ENCODE data around the gene IFNGR2. TPM values are rescaled to one million over a fixed set of nuclear protein-coding genes. Genes with fewer than 3 reads are reported as not detected.

The IFNGR2 gene
- polyA plus RNA-seq, 2 of the 4 experiments (the other 2 are of a cell fraction): 24.2 to 47.2 TPM

DNA sequence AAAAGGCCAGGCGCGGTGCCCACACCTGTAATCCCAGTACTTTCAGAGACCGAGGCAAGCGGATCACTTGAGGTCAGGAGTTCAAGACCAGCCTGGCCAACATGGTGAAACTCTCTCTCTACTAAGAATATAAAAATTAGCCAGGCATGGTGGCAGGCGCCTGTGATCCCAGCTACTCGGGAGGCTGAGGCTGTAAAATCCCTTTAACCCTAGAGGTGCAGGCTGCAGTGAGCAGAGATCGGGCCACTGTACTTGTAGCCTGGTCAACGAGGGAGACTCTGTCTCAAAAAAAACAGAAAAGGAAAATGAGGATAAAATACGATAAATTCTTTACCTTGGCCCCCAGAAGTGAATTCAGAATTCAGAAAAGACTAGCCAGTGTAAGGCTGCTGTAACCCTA is 75.0 kb downstream of the IFNGR2 start:
- DNase-seq (ENCODE audit: low read depth in 1 of 2, low spot score in 1 of 2) (no peak), FAIRE-seq (no peak), ATAC-seq (no peak)
- no peak for TF ChIP-seq ELK1 (IDR thresholded peaks at IDR 0.05; ENCODE audit: low read depth, low read length)
- no peak for TF ChIP-seq RAD21 (conservative IDR thresholded peaks at IDR 0.05 in 1 of 2, IDR thresholded peaks at IDR 0.05 in 1 of 2)
- TF ChIP-seq MAZ (IDR thresholded peaks at IDR 0.05; ENCODE audit: borderline replicate concordance, low read depth, low read length): no peak
- no peak for TF ChIP-seq PBX3 (IDR thresholded peaks at IDR 0.05)
- TF ChIP-seq ZC3H11A (IDR thresholded peaks at IDR 0.05): no peak
- TF ChIP-seq ZFP36 (IDR thresholded peaks at IDR 0.05; ENCODE audit: borderline replicate concordance, partially characterized antibody): no peak
- TF ChIP-seq EHMT2 (IDR thresholded peaks at IDR 0.05; ENCODE audit: low read depth): no peak
- no peak for TF ChIP-seq BHLHE40 (IDR thresholded peaks at IDR 0.05; ENCODE audit: low read depth, low read length)
- no peak overlapping the region for H3K27ac ChIP-seq
- WGBS (ENCODE audit: missing lambda C conversion rate): 90% methylated on average over 9 of the region's 9 CpGs
- CTCF ChIA-PET: no interaction called here
- peaks cover 5% of the 10 kb centered on the region; the same call in 1 of the 3 replicates for H3K4me1 ChIP-seq
- peak overlapping the region; percentile 87 for H3K4me2 ChIP-seq
- no peaks in the 10 kb centered on the region for H3K9me3 ChIP-seq
- POLR2A ChIA-PET: no interaction called here
- no peak overlapping the region for H3K4me3 ChIP-seq

DNA sequence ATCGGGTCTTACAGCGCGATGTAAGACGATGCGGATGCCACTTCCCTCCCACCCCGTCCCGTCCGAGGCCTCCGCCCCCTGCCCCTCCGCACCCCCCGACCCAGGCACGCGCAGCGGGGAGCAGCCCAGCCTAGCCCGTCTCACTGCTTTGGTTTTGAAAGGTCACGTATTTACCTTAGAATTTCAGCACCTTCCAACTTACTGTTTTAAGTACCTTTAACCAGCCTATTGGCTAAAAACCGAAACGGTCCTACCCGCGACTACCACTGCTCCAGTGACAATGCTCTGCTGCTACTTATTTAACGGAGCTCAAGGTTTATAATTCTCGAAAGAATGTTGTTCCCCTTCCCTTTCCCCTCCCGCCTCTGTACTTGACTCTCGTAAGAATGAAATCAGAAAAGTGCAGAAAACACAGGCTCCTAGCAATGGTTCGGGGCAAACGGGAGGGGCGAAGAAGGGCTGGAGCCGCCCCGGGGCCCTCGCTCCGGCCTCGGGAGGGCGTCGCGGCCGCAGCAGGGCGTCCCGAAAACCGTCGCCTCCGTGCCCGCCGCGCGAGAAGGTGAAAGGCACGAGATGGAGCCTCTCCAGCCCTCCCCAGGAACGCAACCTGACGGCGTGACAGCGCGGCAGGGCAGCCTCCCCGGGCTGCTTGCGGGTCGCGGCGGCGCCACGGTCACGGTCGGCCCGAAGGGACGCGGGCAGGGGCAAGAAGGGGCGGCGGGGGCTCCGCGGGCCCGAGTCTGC is 75.9 kb downstream of the IFNGR2 start:
- Histone ChIP-seq H3K4me2 (peak overlapping the region; percentile 87), H3K4me1 (peaks cover 5% of the 10 kb centered on the region; the same call in 1 of the 3 replicates), H3K4me3 (peak overlapping the region; percentile 56), H3K27ac (peak overlapping the region; percentile 72 to 91), H3K9me3 (no peaks in the 10 kb centered on the region)
- TF ChIP-seq JUN (IDR thresholded peaks at IDR 0.05) (no peak), RCOR1 (IDR thresholded peaks at IDR 0.05; ENCODE audit: low read depth, low read length) (no peak), BHLHE40 (IDR thresholded peaks at IDR 0.05; ENCODE audit: low read depth, low read length) (no peak), CBX8 (IDR thresholded peaks at IDR 0.05) (no peak), ZSCAN20 (CRISPR knock-in tag; IDR thresholded peaks at IDR 0.05) (no peak), MAFK (IDR thresholded peaks at IDR 0.05; ENCODE audit: partially characterized antibody) (no peak)
- no peak for FAIRE-seq
- ATAC-seq: peak; percentile 37 to 47
- DNase-seq (ENCODE audit: low read depth in 1 of 2, low spot score in 1 of 2): peak in 1 of 2 experiments; percentile 18
- ChIA-PET POLR2A (interaction anchor here (1.0 to 2.1 kb wide), 3 partner anchors 10 to 13 kb away, joined by 3 to 49 read pairs (median 4); partner anchors contain the start of gene DNAJC28), CTCF (interaction anchor here (0.8 to 3.2 kb wide), 5 partner anchors 12 to 282 kb away, joined by 3 to 11 read pairs (median 4); partner anchors contain the start of gene DNAJC28)
- WGBS (ENCODE audit: missing lambda C conversion rate): 4% methylated on average over 22 of the region's 68 CpGs

DNA sequence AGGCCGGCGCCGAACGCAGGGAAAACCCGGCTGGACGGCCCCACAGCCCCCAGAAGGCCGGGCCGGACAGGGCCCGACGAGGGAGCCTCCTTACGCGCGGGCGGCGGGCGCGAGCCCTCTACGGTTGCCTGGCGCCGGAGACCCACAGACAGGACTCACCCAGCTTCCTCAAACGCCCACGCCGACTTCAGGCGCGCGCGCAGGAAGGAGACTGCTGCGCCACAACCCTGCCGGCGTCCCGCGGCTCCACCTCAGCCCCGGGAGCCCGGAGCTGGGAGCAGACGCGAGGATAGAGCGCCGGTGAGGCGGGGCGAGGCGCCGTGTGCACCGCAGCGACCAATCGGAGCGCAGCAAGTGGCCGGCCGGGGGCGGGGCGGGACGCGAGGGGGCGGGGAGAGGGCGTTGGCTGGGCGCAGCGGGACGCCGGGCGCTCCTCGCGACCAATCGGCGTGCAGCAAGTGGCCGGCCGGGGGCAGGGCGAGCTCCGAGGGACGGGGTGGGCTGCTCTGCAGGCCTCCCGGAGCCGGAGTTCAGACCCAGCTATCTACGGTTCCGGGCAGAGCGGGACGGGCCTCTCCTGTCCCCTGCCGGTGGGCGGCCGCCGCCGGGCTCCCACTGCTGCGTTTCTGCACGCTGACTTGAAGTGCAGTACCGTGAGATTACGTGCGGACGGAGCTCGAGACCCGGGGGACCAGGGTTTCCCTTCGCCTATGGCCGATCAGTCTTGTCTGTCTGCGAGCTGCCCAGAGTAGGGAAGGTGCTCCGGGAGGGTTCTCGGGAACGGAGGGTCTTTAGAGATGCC is 76.7 kb downstream of the IFNGR2 start, which contains the start of gene TMEM50B:
TMEM50B (minus strand) TSS at position 296 of the 802 bp plus-strand sequence. CDS start 11,089 bp downstream, outside the sequence.
- peak within 1 kb of the TSS; percentile 78 to 91 for H3K27ac ChIP-seq
- no peak for FAIRE-seq
- no peak for TF ChIP-seq SMC3 (IDR thresholded peaks at IDR 0.05)
- 0 out of 3 replicates have a peak, but pooled peaks have one; percentile 17 for TF ChIP-seq BCL3 (IDR thresholded peaks at IDR 0.05)
- TF ChIP-seq CBX2 (IDR thresholded peaks at IDR 0.05; ENCODE audit: borderline replicate concordance, low read depth): no peak
- no peak for TF ChIP-seq HEYL (CRISPR knock-in tag; IDR thresholded peaks at IDR 0.05)
- peak; percentile 64 for TF ChIP-seq PHF8 (IDR thresholded peaks at IDR 0.05; ENCODE audit: borderline replicate concordance, low read depth)
- TF ChIP-seq POLR2A (IDR thresholded peaks at IDR 0.05; ENCODE audit: low read length): peak; percentile 93
- TF ChIP-seq GATA3 (IDR thresholded peaks at IDR 0.05; ENCODE audit: borderline replicate concordance): no peak
- TF ChIP-seq JUN (IDR thresholded peaks at IDR 0.05): peak in 1 of 2 experiments; percentile 52; a peak in 2 of 5 replicates
- no peak for TF ChIP-seq CHD4 (IDR thresholded peaks at IDR 0.05; ENCODE audit: borderline replicate concordance)
- TF ChIP-seq HOXA7 (CRISPR knock-in tag; IDR thresholded peaks at IDR 0.05): no peak
- TF ChIP-seq ZSCAN20 (CRISPR knock-in tag; IDR thresholded peaks at IDR 0.05): no peak
- no peak for TF ChIP-seq EP300 (IDR thresholded peaks at IDR 0.05)
- 0 out of 2 replicates have a peak, but pooled peaks have one; percentile 22 for TF ChIP-seq KDM5A (IDR thresholded peaks at IDR 0.05)
- ChIA-PET CTCF (interaction anchor here (0.6 to 3.2 kb wide), 11 partner anchors 11 to 282 kb away, joined by 3 to 11 read pairs (median 4); partner anchors contain the start of gene DNAJC28), POLR2A (interaction anchor here (0.6 to 2.1 kb wide), 7 partner anchors 11 to 672 kb away, joined by 3 to 49 read pairs (median 4); partner anchors contain the start of genes DNAJC28, DONSON and IFNAR1)
- peak within 1 kb of the TSS; percentile 87 for H3K4me2 ChIP-seq
- peak within 1 kb of the TSS; percentile 56 for H3K4me3 ChIP-seq
- WGBS (ENCODE audit: missing lambda C conversion rate): 0% methylated on average over 4 of the region's 93 CpGs
- peak; percentile 95 to 96 for ATAC-seq
- DNase-seq (ENCODE audit: low read depth in 1 of 2, low spot score in 1 of 2): peak; percentile 79 to 90
- H3K9me3 ChIP-seq: no peaks in the 10 kb centered on the region
- H3K4me1 ChIP-seq: peaks cover 5% of the 10 kb centered on the region; the same call in 1 of the 3 replicates
